Activated naive CD8-positive, alpha-beta T cell treated with anti-CD3 and anti-CD28 coated beads, Interleukin-2, amount 50 U/mL, for 24 hours (primary cell): ENCODE measurements around the gene MBD3L5.
"Not testable (repeated sequence)": the region's sequence is repeated elsewhere in the genome, so short reads cannot be mapped to it uniquely, and the experiment has no call there.

ENCODE experiments used
- ATAC-seq: fragments of 150-1000 bp; cut with Tn5 transposase; one replicate; pipeline ENCODE4 v1.10.0; 2021
- DNase-seq: peaks from one replicate; pipeline ENCODE4 v3.0.0; 2021
- H3K27ac Mint-ChIP-seq: one replicate; pipeline ENCODE4 v1.8.0; 2021; ENCODE audit warnings: mild to moderate bottlenecking, mixed read lengths
- H3K27me3 Mint-ChIP-seq: one replicate; pipeline ENCODE4 v1.8.0; 2021; ENCODE audit warnings: mixed read lengths
- H3K36me3 Mint-ChIP-seq: one replicate; pipeline ENCODE4 v1.8.0; 2021; ENCODE audit warnings: low read depth, mixed read lengths
- H3K4me1 Mint-ChIP-seq: one replicate; pipeline ENCODE4 v1.8.0; 2021; ENCODE audit warnings: mixed read lengths
- H3K4me3 Mint-ChIP-seq: one replicate; pipeline ENCODE4 v1.8.0; 2021; ENCODE audit warnings: mild to moderate bottlenecking, moderate library complexity, mixed read lengths
- H3K9me3 Mint-ChIP-seq: one replicate; pipeline ENCODE4 v1.8.0; 2021; ENCODE audit warnings: mixed read lengths

Gene MBD3L5

DNA sequence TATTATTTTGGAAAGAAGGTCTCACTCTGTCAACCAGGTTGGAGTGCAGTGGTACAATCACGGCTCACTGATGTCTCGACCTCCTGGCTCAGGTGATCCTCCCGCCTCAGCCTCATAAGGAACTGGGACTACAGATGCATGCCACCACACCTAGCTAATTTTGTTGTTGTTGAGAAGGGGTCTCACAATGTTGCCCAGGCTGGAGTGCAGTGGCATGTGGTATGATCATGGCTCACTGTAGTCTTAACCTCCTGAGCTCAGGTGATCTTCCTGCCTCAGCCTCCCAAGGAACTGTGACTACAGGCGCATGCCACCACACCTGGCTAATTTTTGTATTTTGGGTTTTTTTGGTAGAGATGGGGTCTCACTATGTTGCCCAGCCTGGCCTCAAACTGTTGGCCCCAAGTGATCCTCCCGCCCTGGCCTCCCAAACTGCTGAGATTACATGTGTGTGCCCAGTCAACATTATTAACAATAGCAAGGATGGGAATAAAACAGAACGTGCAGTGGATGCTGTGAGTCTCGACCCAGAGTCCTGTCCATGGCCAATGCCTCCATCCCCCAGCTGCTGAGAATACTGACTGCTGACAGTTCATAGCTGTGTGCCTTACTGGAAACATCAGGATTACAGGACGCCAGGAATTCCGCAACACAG lies 33.5 kb downstream of the MBD3L5 start:
- Mint-ChIP-seq H3K36me3 (no peaks in the 10 kb centered on the region), H3K9me3 (no peaks in the 10 kb centered on the region), H3K27me3 (no peaks in the 10 kb centered on the region), H3K4me3 (no peak overlapping the region), H3K27ac (no peak overlapping the region), H3K4me1 (peaks cover 2% of the 10 kb centered on the region)
- peak; percentile 28 for ATAC-seq
- no peak for DNase-seq

DNA sequence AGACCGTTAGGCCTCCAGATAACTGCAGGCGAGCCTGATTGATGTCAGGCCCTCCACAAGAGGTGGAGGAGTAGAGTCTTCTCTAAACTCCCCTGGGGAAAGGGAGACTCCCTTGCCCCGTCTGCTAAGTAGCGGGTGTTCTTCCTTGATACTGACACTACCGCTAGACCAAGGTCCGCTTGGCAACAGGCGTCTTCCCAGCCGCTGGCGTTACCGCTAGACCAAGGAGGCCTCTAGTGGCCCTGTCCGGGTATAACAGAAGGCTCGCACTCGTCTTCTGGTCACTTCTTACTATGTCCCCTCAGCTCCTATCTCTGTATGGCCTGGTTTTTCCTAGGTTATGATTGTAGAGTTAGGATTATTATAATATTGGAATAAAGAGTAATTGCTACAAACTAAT lies 36.7 kb downstream of the MBD3L5 start:
- H3K9me3 Mint-ChIP-seq, H3K4me3 Mint-ChIP-seq, ATAC-seq, H3K36me3 Mint-ChIP-seq, H3K27me3 Mint-ChIP-seq, H3K27ac Mint-ChIP-seq: not testable (repeated sequence)
- DNase-seq: peak; percentile 12
- H3K4me1 Mint-ChIP-seq: peaks cover 20% of the 10 kb centered on the region

DNA sequence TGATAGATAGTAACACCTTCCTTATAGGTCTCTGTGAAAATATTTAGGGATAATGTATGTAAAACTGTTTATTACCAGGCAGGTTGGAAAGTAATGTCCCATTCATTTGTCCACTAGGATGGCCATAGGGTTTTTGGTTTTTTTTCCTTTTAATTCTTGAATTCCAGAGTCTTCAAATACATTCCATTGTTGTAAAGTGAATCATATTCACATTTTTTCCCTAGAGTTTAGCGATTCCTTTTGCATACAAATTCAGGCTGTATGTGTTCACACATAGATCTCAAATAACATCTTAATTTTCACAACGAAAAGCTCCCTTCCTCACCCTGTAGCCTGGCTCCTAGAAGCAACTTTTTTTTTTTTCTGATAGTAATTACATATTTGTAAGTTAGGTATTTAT lies 37.3 kb downstream of the MBD3L5 start:
- Mint-ChIP-seq H3K4me3 (no peak overlapping the region), H3K27me3 (no peaks in the 10 kb centered on the region), H3K9me3 (no peaks in the 10 kb centered on the region), H3K4me1 (peaks cover 23% of the 10 kb centered on the region), H3K36me3 (peaks cover 14% of the 10 kb centered on the region), H3K27ac (no peak overlapping the region)
- ATAC-seq (no peak), DNase-seq (no peak)

DNA sequence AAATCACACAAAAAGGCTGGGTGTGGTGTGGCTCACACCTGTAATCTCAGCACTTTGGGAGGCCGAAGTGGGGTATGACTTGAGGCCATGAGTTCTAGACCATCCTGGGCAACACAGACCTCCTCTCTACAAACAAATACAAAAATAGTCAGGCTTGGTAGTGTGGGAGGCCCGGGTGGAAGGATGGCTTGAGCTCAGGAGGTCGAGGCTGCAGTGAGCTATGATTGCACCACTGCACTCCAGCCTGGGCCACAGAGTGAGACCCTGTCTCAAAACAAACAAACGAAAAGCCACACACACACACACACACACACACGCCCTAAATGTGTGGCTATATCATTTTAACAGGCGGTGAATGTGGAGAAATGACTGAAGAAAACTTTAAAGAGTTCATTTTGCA lies 38.2 kb downstream of the MBD3L5 start:
- Mint-ChIP-seq H3K27ac (peak overlapping the region; percentile 89), H3K4me1 (peaks cover 23% of the 10 kb centered on the region), H3K9me3 (no peaks in the 10 kb centered on the region), H3K27me3 (no peaks in the 10 kb centered on the region), H3K4me3 (peak overlapping the region; percentile 95), H3K36me3 (peaks cover 19% of the 10 kb centered on the region)
- DNase-seq (no peak), ATAC-seq (no peak)

DNA sequence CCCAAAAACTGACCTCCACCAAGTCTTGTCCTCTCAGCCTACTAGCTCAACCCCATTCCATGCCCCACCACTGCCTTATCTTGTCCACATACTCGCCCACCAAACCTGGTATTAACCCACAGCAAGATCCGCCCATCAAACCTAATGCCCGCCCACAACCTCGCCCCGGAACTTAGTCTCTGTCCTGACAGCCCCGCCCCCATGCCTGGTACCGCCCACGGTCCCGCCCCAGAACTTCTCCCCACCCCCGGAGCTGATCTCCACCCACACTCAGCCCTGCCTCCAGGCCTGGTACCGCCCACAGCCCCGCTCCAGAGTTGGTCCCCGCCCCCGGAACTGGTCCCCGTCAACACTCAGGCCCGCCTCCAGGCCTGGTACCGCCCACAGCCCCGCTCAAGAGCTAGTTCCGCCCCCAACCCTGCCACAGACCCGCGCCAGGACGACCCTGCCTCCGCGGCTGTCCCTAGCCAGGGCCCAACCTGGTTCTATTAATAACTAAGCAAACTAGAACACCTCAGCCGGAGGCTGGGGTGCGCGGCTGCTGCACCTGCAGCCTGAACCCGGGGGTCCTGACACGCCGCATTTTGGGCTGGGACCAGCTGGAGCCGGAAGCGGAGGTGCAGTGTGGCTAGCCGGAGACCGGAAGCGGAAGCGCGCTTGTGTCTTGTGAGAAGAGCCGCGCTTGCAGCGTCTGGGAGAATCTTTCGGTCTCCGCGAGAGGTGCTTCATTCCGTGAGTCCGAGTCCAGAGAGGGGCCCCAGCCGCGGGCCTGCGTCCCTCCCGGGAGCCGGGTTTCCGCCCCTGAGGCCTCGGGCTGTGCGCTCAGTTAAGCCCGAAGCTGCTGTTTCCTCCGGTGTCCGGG lies 38.9 kb downstream of the MBD3L5 start, which contains the start of gene ZNF557:
TSS of gene ZNF557 (plus strand) at position 662 of the 862 bp plus-strand sequence. CDS start 5,372 bp downstream, outside the sequence.
- Mint-ChIP-seq H3K4me1 (peaks cover 23% of the 10 kb centered on the region), H3K27me3 (no peaks in the 10 kb centered on the region), H3K36me3 (peaks cover 25% of the 10 kb centered on the region), H3K27ac (peak within 1 kb of the TSS; percentile 89), H3K4me3 (peak within 1 kb of the TSS; percentile 95), H3K9me3 (peaks cover 1% of the 10 kb centered on the region)
- DNase-seq (peak; percentile 98), ATAC-seq (peak; percentile 93)

DNA sequence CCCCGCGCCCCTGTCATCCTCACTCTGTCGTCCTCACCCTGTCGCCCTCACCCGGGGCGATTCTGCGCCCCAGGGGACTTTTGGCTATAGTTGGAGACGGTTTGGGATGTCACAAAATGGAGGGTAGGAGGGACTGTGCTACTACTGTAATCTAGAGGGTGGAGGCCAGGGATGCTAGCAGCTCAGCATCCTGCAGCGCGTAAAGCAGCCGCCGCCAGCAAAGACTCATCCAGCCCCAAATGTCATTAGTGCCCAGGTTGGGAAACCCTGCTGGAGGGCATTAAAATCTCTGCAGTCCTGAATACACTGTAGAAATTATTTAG lies 39.5 kb downstream of the MBD3L5 start:
- Mint-ChIP-seq H3K4me1 (peaks cover 23% of the 10 kb centered on the region), H3K27me3 (no peaks in the 10 kb centered on the region), H3K36me3 (peaks cover 30% of the 10 kb centered on the region), H3K4me3 (peak overlapping the region; percentile 95), H3K27ac (peak overlapping the region; percentile 89), H3K9me3 (peaks cover 4% of the 10 kb centered on the region)
- DNase-seq: no peak
- no peak for ATAC-seq

DNA sequence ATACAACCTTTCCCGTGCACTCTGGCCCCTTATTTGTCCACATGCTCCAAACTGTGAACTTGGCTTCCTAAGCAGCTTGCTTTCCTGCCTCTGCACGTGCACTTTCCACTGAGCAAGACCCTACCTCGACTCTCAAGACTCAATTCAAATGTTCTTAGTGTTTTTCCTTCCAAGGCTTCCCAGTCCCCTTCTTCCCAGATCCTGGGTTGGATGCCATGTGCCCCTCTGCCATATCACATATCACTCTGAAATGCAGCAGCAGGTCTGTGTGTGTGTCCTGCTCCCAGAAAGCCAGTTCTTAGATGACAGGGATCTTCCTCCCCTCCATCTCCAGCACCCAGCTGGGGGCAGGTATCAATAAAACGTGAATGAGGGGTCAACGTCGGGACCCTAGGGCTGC lies 42.2 kb downstream of the MBD3L5 start:
- no peak overlapping the region for H3K27ac Mint-ChIP-seq
- H3K4me1 Mint-ChIP-seq: peaks cover 23% of the 10 kb centered on the region
- DNase-seq (no peak), ATAC-seq (no peak)
- H3K36me3 Mint-ChIP-seq: peaks cover 57% of the 10 kb centered on the region
- peak overlapping the region; percentile 1 for H3K4me3 Mint-ChIP-seq
- peaks cover 20% of the 10 kb centered on the region for H3K9me3 Mint-ChIP-seq
- no peaks in the 10 kb centered on the region for H3K27me3 Mint-ChIP-seq

DNA sequence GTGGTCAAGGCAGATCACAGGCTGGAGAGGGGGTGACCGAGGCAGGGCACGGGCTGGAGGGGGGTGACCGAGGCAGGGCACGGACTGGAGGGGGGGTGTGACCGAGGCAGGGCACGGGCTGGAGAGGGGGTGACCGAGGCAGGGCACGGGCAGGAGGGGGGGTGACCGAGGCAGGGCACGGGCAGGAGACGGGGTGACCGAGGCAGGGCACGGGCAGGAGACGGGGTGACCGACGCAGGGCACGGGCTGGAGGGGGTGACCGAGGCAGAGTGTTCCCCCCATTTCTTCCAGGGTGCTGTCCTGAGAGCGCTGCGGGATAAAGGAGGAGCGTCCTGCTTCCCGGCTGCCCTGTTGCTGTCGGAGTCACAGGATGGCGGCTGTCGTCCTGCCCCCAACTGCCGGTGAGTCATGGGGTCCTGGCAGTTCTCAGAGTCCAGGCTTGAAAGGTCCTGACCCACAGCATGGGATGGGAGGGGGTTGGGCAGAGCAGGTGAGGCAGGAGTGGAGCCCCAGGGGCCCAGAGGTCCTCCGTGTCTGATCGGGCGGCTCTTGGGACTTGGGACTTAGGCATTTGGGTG lies 44.4 kb downstream of the MBD3L5 start:
- ATAC-seq (no peak), DNase-seq (no peak)
- no peak overlapping the region for H3K4me3 Mint-ChIP-seq
- H3K9me3 Mint-ChIP-seq: peaks cover 39% of the 10 kb centered on the region
- no peaks in the 10 kb centered on the region for H3K27me3 Mint-ChIP-seq
- H3K36me3 Mint-ChIP-seq: peaks cover 79% of the 10 kb centered on the region
- H3K4me1 Mint-ChIP-seq: peaks cover 19% of the 10 kb centered on the region
- H3K27ac Mint-ChIP-seq: no peak overlapping the region

DNA sequence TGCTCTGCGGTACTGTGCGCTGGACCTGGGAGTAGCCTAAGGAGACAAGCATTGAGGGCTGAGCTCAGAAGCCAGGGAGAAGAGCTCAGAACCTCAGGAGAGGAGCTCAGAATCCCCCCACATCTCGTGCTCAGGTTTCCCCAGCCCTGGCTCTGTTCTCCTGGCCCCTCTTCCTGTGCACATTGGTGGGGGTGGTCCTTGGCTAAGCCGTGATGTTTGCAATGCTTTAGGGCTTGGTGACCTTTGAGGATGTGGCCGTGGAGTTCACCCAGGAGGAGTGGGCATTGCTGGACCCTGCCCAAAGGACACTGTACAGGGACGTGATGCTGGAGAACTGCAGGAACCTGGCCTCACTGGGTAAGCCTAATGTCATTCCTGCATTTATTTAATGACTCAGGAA lies 45.8 kb downstream of the MBD3L5 start:
- H3K9me3 Mint-ChIP-seq: peaks cover 49% of the 10 kb centered on the region
- H3K4me1 Mint-ChIP-seq: peaks cover 6% of the 10 kb centered on the region
- H3K27me3 Mint-ChIP-seq: no peaks in the 10 kb centered on the region
- ATAC-seq (no peak), DNase-seq (no peak)
- no peak overlapping the region for H3K4me3 Mint-ChIP-seq
- peaks cover 89% of the 10 kb centered on the region for H3K36me3 Mint-ChIP-seq
- no peak overlapping the region for H3K27ac Mint-ChIP-seq

DNA sequence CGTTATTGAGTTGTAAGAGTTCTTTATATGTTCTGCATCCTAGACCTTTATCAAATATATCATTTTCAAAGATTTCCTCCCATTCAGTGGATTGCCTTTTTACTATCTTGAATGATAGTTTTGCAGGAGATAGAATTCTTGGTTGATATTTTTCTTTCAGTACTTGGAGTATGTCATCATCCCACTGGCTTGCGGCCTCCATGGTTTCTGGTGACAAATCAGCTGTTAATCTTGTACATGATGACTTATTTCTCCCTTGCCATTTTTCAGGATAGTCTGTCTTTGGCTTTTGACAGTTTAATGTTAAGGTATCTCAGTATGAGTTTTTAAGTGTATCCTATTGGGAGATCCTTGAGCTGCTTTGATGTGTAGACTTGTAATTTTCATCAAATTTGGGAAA lies 47.6 kb downstream of the MBD3L5 start:
- H3K4me3 Mint-ChIP-seq: no peak overlapping the region
- DNase-seq (no peak), ATAC-seq (no peak)
- no peaks in the 10 kb centered on the region for H3K27me3 Mint-ChIP-seq
- peaks cover 96% of the 10 kb centered on the region for H3K36me3 Mint-ChIP-seq
- H3K27ac Mint-ChIP-seq: no peak overlapping the region
- H3K4me1 Mint-ChIP-seq: no peaks in the 10 kb centered on the region
- H3K9me3 Mint-ChIP-seq: peaks cover 58% of the 10 kb centered on the region
